Breast epithelium (tissue), 3 donors: ENCODE results near the gene ABI3BP.

Experiments
- POLR2AphosphoS5 ChIP-seq, 3 donors: sonication (generic); formaldehyde crosslinking; IDR thresholded peaks; one replicate each; pipeline ENCODE4 v1.6.1; 2017; ENCODE audit warnings: antibody characterized with exemption in 3 of 3
- TF ChIP-seq, protein P1 (sequence below), 3 donors: fragments of 450-650 bp; IDR thresholded peaks; one replicate each; pipeline ENCODE4 v1.5.1; 2016 to 2017; ENCODE audit warnings: antibody characterized with exemption in 3 of 3, mild to moderate bottlenecking in 3 of 3, moderate library complexity in 3 of 3

DNA sequence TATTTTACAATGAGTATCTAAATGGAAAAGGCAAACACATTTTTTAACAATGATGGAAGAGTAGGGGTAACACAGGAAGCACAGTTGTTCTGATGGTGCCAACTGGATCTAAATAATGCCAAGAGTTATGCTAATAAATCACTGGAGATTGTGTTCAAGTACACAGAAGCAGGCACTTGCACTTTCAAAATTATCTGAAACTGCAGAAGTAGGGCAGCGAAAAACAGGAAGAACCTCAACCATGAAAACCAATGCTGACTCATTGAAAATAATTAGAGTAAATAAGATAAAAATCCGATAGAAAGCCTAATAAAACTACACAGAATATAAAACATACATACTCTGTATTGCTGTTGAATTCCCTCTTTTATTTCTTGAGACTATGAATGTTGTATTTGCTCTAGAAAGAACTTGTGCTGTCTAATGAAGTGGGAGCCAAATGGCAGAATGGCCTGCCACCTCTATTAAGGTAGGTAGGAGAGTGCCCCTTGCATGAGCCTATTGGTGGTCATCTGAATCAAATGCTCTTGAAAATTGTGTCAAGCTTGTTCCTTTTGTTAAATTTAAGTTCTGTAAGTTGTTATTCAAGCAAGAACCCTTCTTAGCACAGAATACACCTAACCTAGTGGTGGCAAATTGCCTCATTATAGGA, 93.7 kb downstream of the ABI3BP start:
- TF ChIP-seq, protein P1, sequence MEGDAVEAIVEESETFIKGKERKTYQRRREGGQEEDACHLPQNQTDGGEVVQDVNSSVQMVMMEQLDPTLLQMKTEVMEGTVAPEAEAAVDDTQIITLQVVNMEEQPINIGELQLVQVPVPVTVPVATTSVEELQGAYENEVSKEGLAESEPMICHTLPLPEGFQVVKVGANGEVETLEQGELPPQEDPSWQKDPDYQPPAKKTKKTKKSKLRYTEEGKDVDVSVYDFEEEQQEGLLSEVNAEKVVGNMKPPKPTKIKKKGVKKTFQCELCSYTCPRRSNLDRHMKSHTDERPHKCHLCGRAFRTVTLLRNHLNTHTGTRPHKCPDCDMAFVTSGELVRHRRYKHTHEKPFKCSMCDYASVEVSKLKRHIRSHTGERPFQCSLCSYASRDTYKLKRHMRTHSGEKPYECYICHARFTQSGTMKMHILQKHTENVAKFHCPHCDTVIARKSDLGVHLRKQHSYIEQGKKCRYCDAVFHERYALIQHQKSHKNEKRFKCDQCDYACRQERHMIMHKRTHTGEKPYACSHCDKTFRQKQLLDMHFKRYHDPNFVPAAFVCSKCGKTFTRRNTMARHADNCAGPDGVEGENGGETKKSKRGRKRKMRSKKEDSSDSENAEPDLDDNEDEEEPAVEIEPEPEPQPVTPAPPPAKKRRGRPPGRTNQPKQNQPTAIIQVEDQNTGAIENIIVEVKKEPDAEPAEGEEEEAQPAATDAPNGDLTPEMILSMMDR (IDR thresholded peaks at IDR 0.05), result no peak
- TF ChIP-seq POLR2AphosphoS5 (IDR thresholded peaks at IDR 0.05), result no peak
